Limb (tissue), 2 donors: Measurements from ENCODE around the gene TMTC2.

Experiments used
- DNase-seq, 2 donors: peaks; one replicate each; pipeline ENCODE4 v3.0.0-alpha.2; 2016; ENCODE audit errors: extremely low spot score in 2 of 2

TMTC2 gene

GRCh38 chr12:83128540-83128939 lies 441.8 kb downstream of the TMTC2 start:
- no peak for DNase-seq

GRCh38 chr12:83130178-83130577 lies 443.5 kb downstream of the TMTC2 start:
- no peak for DNase-seq

- no peak for DNase-seq
These were observed 445.7 kb downstream of the TMTC2 start for GRCh38 chr12:83132360-83132759.

GRCh38 chr12:83136411-83136810 lies 449.7 kb downstream of the TMTC2 start:
- DNase-seq, result peak in 1 of 2 donors; percentile 9

GRCh38 chr12:83140135-83140534 lies 453.4 kb downstream of the TMTC2 start:
- no peak for DNase-seq

GRCh38 chr12:83141460-83141994 lies 454.8 kb downstream of the TMTC2 start:
- DNase-seq, result no peak

- no peak for DNase-seq
These were observed 456.2 kb downstream of the TMTC2 start for GRCh38 chr12:83142914-83143313.

GRCh38 chr12:83143950-83144349 lies 457.2 kb downstream of the TMTC2 start:
- DNase-seq, result no peak

- DNase-seq, result no peak
These were observed 458.7 kb downstream of the TMTC2 start for GRCh38 chr12:83145325-83145840.

- no peak for DNase-seq
These were observed 460.6 kb downstream of the TMTC2 start for GRCh38 chr12:83147341-83147740.

- DNase-seq, result no peak
These were observed 463.3 kb downstream of the TMTC2 start for GRCh38 chr12:83149987-83150386.

GRCh38 chr12:83150465-83151189 lies 463.9 kb downstream of the TMTC2 start:
- DNase-seq, result no peak

GRCh38 chr12:83153177-83153576 lies 466.5 kb downstream of the TMTC2 start:
- no peak for DNase-seq

- no peak for DNase-seq
These were observed 470.1 kb downstream of the TMTC2 start for GRCh38 chr12:83156815-83157214.

GRCh38 chr12:83157604-83158003 lies 470.9 kb downstream of the TMTC2 start:
- DNase-seq, result no peak

- DNase-seq, result no peak
These were observed 472.0 kb downstream of the TMTC2 start for GRCh38 chr12:83158613-83159207.

GRCh38 chr12:83161456-83161855 lies 474.8 kb downstream of the TMTC2 start:
- DNase-seq, result no peak

GRCh38 chr12:83168751-83169150 lies 482.0 kb downstream of the TMTC2 start:
- DNase-seq, result no peak

- no peak for DNase-seq
These were observed 485.7 kb downstream of the TMTC2 start for GRCh38 chr12:83172441-83172840.

- no peak for DNase-seq
These were observed 486.4 kb downstream of the TMTC2 start for GRCh38 chr12:83172866-83173649.

GRCh38 chr12:83179999-83180398 lies 493.3 kb downstream of the TMTC2 start:
- DNase-seq, result no peak

- DNase-seq, result no peak
These were observed 494.4 kb downstream of the TMTC2 start for GRCh38 chr12:83181074-83181473.
